MM.1S (cell line): ENCODE measurements around the gene DPP6.
"Not testable (repeated sequence)": the region's sequence is repeated elsewhere in the genome, so short reads cannot be mapped to it uniquely, and the experiment has no call there.

Source experiments
- EZH2 ChIP-seq: fragments of 300-600 bp; sonication (generic); optimal IDR thresholded peaks from 2 replicates; pipeline ENCODE3; 2017; ENCODE audit warnings: low read depth, mild to moderate bottlenecking, antibody characterized with exemption, low read length, mixed read lengths
- TF ChIP-seq, protein P1 (sequence below): fragments of 300-600 bp; sonication (generic); IDR thresholded peaks from 2 replicates; pipeline ENCODE4 v1.5.1; 2016; ENCODE audit warnings: antibody characterized with exemption, low read length, mixed read lengths

DNA sequence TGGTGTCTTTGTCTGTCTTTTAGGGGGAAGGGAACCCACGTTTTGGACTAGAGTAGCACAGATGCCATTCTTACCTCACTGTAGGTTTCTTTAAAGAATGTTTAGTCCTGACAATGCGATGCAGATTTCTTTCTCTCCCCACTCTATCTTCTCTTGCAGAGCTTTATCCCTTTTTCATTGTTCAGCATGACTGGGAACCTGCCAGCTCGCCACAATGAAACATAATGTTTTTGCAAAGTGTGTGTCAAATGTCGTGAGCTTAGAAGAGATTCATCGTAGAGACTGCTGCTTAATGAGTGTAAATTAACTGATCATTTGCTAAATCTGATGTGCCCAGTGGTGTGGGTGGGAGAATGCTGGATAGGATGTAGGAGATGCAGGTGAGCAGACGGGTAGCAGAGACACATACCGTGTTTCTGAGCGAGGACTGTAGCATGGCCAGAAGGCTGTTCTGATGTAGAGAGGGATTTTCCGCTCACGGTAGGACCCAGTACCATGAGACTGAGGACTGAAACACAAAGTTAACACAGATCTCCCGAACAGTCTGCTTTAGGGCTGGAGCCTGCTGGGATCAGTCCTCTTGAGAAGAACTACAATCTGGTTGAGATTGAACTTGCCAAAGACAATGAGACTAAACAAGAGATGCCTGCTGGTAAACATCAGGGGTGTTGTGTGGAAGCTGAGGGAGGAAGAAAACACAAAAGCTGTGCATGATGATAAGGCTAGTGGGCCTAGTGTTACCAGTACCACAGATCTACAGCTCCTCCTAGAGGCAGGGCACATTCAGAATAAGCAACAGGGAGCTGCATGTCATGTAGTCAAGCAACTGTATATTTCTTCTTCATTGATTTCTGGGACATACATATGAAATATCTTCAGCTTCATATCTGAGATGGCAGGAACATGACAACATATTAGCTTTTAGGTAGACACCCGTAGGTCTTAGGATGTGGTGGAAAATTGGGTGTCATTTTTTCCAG is 65.5 kb downstream of the DPP6 start:
- TF ChIP-seq, protein P1, sequence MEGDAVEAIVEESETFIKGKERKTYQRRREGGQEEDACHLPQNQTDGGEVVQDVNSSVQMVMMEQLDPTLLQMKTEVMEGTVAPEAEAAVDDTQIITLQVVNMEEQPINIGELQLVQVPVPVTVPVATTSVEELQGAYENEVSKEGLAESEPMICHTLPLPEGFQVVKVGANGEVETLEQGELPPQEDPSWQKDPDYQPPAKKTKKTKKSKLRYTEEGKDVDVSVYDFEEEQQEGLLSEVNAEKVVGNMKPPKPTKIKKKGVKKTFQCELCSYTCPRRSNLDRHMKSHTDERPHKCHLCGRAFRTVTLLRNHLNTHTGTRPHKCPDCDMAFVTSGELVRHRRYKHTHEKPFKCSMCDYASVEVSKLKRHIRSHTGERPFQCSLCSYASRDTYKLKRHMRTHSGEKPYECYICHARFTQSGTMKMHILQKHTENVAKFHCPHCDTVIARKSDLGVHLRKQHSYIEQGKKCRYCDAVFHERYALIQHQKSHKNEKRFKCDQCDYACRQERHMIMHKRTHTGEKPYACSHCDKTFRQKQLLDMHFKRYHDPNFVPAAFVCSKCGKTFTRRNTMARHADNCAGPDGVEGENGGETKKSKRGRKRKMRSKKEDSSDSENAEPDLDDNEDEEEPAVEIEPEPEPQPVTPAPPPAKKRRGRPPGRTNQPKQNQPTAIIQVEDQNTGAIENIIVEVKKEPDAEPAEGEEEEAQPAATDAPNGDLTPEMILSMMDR = not testable (repeated sequence)
- TF ChIP-seq EZH2 = not testable (repeated sequence)
